Hepatic stellate cell (primary cell): ENCODE measurements around the gene CMSS1.
A peak's percentile ranks its signal among the peaks of the same experiment; 100 is the strongest.

Experiments used
- DNase-seq: peaks from one replicate; pipeline ENCODE4 v3.0.0; 2011; ENCODE audit warnings: low spot score

The CMSS1 gene

DNA sequence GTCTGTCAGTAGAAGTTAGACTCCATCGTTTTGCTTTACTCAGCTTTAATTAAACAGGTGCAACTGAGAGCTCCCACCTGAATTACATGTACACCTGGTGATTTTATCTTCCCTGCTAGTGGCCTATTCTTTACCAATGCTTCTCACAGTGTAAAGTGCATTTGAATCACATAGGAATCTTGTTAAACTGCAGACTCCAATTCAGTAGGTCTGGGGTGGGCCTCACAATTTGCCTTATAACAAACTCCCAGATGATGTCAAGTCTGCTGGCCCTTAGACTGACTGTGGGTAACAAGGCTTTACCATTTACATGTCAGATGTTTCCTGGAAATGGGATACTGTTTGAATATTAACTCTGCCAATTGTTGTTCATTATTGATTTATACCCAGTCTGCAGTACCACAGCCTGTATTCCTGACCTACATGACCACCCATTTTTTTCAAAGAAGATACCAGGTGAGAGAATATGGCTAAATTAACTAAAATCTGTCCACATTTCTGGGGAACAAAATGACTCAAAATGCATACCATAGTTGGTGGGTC is 37.2 kb downstream of the CMSS1 start:
- DNase-seq: no peak

DNA sequence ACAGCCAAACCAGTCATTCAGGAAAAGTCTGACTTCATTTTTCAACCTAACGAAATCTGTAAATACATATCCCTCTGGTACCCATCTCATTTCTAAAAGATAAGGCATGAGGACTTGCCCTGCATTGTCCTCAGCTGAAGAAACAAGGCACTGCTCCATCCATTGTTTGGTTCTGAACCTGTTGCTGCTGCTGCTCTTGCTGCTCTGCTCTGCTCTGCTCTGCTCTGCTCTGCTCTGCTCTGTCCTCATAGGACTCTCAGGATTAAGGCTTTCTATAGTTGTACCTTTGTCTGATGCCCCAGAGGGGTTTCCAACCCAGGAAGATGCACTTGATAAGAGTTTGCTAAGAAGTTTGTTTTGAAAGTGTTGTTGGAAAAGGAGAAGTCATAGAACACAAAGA is 38.2 kb downstream of the CMSS1 start:
- no peak for DNase-seq

DNA sequence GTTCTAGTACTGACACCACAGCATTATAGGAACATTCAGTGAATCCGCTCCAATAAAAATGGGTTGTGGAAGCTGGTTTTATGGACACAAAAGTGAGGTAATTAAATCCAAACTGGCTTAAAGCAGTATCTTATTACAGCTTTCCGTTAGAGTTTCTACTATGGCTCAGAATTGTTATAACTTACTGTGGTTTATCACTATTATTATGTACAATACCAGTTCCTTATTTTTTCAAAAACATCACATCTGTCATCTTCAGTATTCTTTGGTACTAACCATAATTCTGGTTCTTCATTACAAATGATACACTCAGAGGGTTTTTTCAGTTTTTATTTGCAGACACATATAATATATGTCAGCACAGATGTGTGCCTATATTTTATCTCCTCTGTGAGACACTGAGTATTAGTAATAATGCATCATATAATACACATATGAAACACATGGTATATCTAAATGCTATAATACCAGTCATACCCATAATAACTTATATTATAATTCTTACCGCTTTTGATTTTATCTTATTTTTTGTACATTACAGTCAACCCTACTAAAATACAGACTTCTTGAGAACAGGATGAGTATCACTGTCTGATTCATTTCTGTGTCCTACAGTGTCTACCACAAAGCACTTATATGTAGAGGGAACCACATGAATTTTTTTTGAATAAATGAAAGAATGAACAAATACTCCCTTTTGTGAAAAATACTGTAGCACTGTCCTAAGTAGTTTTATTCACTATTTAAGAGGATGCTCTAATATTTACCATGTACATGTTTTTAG is 39.0 kb downstream of the CMSS1 start:
- no peak for DNase-seq

DNA sequence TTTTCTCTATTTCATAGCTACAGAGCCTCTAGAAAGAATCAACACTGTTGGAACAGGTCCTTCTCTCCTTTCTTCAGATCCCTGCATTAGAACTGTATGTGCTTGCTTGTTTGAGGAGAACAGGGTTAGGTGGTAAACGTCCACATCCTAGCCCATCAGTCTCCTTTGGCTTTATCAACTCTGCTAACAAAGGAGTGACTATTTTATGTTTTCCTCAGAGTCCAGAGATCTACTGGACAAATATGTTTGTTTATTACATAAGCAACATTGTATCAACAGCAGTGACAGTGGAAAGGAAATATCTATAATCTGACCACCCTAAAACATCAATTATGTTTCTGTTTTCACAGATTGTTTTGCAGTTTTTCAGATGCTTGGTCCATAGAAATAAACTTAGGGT is 39.6 kb downstream of the CMSS1 start:
- DNase-seq: no peak

DNA sequence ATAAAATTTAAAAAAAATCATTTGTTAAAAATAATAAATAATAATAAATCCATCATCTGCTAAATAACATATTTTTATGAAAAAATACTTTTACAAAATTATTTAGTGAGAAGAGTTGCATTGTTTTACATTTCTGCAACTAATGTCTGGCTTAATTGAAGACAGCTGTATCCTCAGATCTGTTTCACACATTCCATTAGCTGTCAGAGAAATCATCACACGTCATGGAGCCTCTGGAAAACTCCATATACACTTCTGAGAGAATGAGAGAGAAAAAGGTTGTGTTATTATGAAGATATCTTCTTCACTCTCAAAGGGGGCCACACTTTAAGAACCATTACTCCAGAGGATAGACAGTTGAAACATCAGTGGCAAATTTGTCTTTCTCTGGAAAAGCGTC is 40.8 kb downstream of the CMSS1 start:
- DNase-seq: no peak

DNA sequence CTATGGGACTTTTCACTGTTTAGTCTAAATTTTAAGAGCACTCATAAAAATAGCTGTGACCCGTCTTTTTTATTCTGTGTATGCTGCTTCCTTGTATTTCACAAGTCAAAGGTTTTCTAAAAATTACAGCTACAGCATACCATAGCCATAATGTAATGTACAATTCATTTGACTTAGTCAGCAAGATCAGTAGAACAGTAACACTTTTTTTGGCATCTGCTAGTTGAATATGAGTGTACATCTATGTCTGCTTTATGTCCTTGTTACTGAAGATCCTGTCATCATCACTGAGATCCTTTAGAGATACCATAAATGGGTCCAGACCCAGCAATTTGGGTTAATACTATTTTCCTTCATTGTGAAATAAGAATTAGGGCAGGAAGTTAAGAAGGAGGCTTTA is 42.2 kb downstream of the CMSS1 start:
- DNase-seq: peak; percentile 34

DNA sequence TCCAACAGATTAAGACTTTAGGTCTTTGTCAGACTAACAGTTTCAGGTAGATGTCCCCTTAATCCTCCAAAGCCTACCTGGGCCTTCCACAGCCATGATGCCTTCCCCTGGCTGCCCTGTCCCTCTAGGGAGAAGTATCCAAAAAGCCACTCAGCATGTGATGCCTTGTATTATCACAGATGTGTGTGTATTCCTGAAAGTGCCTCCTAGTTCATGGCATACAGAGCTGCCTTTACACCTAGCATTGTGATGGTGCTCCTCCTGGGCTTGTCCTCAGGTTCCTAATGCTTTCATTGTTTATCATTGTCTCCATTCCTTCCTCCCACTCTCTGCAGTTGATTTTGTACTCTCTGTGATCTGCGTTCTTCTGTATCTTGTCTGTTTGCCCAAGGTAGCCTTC is 43.6 kb downstream of the CMSS1 start:
- no peak for DNase-seq

DNA sequence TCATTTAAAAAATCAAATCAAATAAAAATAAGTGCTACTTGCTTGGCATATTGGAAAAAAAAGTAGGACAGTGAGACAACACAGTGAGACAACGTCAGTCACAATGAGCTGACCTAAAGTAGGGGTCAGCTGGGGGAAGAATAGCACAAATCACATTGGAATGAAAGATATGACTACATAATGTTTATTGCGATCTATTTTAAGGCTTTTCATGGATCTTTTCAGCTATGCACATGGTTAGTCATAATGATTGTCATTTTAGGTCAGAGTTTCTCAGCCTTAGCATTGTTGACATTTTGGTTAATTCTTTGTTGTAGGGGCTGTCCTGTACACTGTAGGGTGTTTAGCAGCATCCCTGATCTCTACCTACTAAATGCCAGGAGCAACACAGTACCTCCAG is 44.5 kb downstream of the CMSS1 start:
- DNase-seq: peak; percentile 22

DNA sequence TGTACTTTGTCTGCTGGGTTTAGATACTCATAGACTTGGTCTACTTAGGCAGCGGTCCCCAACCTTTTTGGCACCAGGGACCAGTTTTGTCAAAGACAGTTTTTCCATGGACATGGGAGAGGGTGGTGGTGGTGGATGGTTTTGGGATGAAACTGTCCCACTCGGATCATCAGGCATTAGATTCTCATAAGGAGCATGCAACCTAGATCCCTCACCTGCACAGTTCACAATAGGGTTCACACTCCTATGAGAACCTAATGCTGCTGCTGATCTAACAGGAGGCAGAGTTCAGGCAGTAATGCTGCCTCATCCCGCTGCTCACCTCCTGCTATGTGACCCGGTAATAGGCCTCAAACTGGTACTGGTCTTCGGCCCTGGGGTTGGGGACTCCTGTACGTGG is 45.3 kb downstream of the CMSS1 start:
- DNase-seq: no peak

DNA sequence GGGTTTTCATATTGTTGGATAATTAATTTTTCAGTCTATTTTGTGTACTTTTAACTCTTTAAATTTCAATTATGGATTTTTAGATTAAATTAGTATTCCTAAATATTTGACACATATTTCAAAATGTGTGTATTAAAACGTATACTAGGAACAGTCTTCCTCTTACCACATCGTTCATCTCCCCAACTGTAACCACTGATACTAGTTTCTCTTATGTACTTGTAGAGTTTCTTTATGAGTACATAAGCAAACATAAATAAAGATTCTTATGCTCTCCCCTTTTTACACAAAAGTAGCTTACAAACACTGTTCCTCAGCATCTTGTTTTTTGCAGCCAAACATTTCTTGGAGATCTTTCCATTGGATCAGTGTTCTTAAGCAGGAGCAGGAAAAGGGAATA is 45.9 kb downstream of the CMSS1 start:
- DNase-seq: no peak

DNA sequence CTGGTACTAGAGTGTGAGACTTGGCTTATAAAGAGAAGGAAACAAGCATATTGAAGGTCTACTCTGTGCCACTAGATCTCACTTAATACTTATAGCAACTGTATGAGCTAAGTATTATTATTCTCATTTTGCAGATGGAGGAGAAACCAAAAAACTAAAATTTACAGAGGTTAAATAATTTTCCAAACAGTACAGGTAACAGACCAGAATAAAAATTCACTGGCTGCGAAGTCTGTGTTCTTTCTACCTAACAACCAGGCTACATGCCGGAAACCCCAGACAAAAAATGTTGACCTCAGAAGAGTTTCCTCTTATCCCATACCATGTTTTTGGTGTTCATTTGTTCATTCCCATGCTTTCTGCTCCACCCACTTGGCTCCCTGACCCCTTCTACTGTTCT is 46.6 kb downstream of the CMSS1 start:
- DNase-seq: no peak

DNA sequence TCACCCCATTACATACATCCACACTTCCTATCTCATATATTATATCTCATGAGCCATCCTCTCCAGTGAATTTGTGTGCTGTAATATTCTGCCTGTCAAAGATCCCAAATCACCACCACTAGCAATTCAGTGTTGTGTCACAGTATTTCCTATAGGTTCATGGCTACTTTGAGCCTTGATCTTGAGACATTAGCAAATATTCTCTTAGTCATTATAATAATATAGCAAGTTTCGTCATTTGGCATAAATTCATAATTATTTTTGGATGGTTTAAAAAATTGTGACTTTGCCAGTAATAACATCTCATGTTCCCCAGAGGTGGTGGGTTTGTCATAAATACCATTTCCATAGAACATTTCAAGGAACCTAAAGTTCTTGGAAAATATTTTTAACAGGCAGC is 47.7 kb downstream of the CMSS1 start:
- DNase-seq: no peak

DNA sequence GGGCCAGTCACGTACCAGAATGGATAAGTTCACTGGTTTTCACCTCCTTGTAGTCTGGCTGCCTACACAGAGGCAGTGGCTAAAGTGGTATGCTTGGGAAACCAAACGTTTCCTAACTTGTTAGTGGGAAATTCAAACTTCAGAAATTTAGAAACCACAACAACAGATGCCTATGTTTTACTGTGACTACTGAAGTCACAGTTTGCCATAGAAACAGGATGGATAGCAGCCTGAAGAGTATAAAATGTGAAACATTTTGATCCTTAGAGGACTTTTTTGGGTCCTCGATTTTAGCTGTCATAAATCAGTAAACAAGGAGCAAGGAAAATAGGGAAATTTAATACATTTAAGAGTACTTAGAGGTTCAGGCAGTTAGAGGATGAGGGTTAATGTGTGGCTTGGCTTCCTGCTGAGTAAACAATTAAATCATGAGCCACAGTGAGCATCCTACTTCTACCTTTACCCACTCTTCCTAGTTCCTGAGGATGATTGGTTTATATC is 48.6 kb downstream of the CMSS1 start:
- DNase-seq: no peak

DNA sequence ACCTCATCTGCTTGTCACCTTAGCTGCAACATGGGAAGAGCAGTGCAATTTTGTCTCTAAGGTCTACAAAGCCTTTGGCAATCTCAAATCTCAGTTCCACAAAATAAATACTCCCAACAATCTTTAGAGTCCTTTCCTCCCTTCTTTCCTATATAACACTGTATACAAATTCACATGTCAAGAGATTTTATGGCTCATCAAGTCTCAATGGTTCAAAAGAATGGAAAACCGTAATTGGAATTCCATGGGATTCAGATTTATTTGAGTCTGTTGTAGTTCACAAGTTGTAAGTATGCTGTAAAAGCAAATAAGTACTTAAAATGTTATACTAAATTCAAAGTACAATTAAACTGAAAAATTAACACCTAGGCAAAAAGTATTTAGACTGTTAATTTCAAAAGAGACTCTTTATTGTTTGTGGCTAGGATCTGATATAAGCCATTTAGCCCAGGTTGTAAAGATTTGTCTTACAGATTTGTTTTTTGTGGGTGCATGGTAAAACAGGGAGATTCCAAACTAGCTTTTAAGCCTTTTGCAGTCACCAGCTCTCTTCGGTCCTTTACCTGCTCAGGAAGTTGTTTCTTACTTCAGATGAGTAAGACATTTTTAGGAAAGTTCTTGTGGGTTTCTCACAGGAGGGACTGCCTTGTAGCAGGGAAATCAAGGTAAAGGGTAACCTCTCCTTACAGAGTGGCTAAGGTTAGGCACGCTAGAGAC is 50.1 kb downstream of the CMSS1 start:
- no peak for DNase-seq

DNA sequence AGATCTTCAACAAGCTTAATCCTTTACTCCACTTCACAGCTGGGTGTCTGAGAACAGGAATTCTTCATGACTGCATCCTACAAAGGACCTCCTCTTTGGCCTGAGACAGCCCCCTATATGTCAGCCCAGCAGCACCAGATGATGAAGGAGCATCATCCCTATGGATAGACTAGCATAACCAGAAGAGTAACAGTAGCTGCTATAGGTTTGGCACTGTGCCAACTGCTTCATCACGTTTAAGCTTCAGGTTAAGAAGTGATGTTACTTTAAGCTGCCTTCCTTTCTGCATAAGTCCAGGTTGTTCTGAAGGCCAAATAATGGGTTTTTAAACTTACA is 50.6 kb downstream of the CMSS1 start:
- DNase-seq: no peak

DNA sequence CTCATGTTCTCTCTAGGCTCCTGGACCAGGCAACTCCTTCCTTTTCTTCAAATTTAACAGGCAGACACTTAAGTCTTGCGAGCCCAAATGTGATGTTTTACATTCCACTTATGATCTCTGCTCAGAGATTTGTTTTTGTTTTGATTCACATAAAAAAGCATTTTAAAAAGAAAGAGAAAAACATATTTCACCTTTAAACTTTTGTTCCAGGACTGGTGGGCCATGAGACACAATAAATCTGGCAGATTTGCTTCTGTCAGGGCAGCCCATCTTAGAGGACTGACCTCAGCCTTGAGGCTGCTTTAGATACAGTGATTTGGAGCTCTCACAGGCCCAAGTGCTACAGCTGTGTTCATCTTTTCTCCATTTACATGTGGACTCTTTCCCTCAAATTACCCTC is 52.0 kb downstream of the CMSS1 start:
- no peak for DNase-seq

DNA sequence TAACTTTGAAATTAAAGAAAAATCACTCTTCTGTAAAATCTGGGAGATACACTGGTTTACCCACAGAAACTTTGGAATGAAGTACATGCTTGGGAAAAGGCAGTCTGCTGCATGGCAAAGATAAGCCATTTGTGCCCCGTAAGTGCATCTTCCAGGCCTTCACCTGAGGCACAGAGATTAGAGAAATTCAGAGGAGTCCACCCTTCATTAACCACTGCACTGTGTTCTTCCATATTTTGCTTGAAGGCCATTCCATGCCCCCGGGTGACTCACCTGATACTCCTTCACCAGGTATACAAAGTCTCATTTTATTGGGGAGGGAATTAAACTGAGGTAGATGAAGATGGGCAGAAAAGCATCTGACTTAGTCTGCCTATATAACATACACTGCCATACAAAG is 53.0 kb downstream of the CMSS1 start:
- DNase-seq: no peak

DNA sequence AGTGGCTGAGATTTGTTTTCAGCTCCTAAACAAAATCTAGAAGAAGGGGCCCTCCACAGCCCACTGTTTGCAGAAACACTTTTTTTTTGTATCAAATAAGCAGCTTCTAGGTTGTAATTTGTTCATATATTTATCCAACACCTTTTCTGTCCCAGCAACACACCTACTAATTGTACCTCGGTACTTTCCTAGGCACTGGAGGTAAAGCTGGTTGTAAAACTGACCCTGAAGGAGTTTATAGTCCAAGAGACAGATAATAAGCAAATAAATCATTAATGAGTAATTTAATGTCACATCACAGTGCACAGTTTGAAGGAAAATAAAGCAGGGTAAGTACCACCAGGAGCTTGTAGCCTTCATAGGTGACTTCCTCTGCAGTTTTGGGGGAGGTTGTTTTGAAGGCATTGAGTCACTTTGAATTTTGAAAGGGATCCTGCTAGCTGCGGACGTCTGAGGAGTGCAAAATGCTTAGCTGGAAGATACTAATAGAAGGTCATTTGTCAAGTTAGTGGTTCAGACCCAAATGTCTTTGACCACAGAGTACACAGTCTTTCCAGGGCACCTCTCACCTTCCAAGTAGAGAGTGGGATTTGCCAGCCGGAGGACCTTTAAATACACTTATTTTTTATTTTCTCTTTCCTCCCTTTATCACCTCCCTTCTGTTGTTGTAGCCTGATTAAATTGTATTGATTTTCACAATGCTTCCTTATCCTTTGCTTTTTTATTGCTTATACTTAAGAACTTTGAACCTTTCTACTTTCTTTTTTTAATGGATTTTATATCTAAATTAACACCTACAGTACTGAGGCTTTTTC is 53.8 kb downstream of the CMSS1 start:
- no peak for DNase-seq

DNA sequence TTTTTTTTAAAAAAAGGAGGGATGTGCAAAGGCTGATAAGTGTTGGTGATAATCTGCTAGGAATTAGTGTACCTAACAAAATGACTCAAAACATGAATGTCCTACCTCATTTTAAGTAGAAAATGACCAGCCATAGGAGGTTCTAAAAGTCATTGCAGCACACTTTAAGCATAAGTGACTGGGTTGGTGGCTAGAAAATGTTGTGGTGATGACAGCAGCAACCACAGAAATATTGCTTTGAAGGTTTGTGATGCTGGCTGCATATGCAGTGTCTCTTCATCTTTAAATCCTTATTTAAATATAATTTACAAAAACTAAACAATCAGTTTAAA is 55.2 kb downstream of the CMSS1 start:
- DNase-seq: no peak

DNA sequence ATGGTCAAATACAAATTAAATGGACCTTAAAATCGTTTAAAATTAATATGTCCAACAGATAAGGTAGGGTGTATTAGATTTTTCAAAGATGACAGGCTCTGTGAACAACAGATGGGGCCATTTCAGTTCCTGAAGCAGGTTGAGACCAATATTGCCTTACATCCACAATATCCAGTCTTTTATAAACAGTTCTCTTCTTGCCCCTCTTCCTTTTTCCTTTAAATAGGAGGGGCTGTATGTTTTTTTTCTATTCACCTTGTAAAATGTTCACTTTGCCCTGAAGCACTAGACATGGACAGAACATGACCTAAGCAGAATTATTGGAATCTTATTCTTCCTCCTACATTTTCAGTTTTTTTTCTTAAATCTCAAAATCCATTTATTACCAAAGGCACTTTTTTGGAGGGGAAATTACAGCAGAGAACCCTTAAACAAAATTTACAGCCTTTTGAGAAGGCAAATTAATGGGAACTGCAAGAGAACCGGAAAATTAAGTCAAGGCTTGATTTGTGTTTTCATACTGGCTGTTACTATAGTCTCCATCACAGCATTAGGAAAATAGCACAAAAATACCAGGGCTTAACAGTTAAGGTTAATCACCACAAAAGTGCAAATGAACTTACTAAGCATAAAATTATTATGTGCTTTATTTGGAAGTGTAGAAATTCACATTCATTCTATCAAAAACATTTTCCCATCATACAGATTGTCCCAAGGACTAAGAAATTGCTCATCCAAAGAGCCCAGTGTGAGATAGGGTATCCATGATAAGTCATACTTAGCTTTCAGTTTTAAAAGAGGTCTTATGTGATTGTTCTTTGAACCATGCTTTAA is 55.8 kb downstream of the CMSS1 start:
- no peak for DNase-seq

DNA sequence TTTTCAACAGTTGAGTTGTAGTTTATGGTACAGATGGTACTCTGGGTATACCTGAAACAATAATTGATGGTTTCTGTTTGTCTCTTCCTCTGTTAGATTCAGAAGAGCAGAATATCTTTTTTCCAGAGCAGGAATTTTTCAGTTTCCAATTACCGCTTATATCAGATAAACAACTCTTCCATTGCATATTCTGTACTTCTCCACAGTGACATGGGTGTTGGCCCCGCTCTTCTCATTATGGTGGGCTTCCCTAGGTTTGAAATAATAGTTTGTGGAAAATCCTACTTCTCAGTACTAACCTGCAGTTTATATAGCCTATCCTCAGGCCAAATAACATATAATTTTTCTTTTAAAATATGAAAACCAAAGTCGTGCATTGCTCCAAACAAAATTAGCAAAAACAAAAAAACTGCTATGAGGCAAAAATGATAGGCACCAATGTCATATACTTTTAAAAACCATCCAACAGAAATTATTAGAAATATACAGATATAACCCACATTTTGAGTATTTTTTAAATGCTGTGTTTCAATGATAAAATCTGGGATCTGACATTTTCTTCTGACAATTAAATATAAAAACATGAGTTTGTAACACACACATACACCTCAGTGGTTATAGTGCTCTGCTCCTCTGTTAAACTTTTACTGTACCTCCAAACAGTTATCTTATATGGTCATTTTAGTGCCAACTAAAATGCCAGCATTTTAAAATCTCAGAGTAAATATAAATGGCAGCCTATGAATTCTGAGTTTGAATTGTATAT is 56.8 kb downstream of the CMSS1 start:
- no peak for DNase-seq
